NT2/D1 (cell line): Measurements from ENCODE around the gene PLCG2.
"Not testable (repeated sequence)": the region's sequence is repeated elsewhere in the genome, so short reads cannot be mapped to it uniquely, and the experiment has no call there.

Source experiments
- DNase-seq: peaks from one replicate; pipeline ENCODE4 v3.0.0-alpha.2; 2011; ENCODE audit warnings: low read depth, low spot score
- H3K27me3 ChIP-seq: 2 replicates; pipeline ENCODE4 v1.6.0; 2011; ENCODE audit warnings: mild to moderate bottlenecking; ENCODE audit not compliant: insufficient read length, insufficient read depth
- H3K36me3 ChIP-seq: 2 replicates; pipeline ENCODE4 v1.6.1; 2011; ENCODE audit warnings: mild to moderate bottlenecking, low read length, mixed read lengths; ENCODE audit not compliant: insufficient read depth, insufficient read length
- H3K4me1 ChIP-seq: 2 replicates; pipeline ENCODE4 v1.5.1; 2011; ENCODE audit not compliant: insufficient read depth, insufficient read length
- H3K4me3 ChIP-seq: 2 replicates; pipeline ENCODE4 v1.5.1; 2011; ENCODE audit warnings: low read depth; ENCODE audit not compliant: insufficient read length
- H3K9ac ChIP-seq: 2 replicates; pipeline ENCODE4 v1.6.0; 2011; ENCODE audit warnings: low read depth; ENCODE audit not compliant: insufficient read length
- H3K9me3 ChIP-seq: 2 replicates; pipeline ENCODE4 v1.5.1; 2011; ENCODE audit warnings: mild to moderate bottlenecking, low read length; ENCODE audit not compliant: insufficient read depth
- SUZ12 ChIP-seq: IDR thresholded peaks from 2 replicates; pipeline ENCODE4 v1.6.1; 2011; ENCODE audit not compliant: insufficient read length, insufficient read depth; ENCODE audit errors: extremely low read depth
- YY1 ChIP-seq: IDR thresholded peaks from 2 replicates; pipeline ENCODE4 v1.6.1; 2011; ENCODE audit not compliant: insufficient read length, insufficient read depth
- ZNF274 ChIP-seq: IDR thresholded peaks from 2 replicates; pipeline ENCODE4 v1.6.1; 2011; ENCODE audit warnings: mild to moderate bottlenecking, low read depth, low read length

PLCG2 gene

GRCh38 chr16:81997738-81998137 lies 218.6 kb downstream of the PLCG2 start:
- DNase-seq, result no peak
- no peak overlapping the region for H3K4me3 ChIP-seq

GRCh38 chr16:82002831-82003230 lies 223.7 kb downstream of the PLCG2 start:
- DNase-seq, result no peak
- Histone ChIP-seq H3K36me3 (no peaks in the 10 kb centered on the region), H3K9me3 (peaks cover 8% of the 10 kb centered on the region; the same call in 1 of the 2 replicates)

More at GRCh38 chr16:81997738-81998137, 218.6 kb downstream of the PLCG2 start:
- Histone ChIP-seq H3K9ac (no peak overlapping the region), H3K36me3 (no peaks in the 10 kb centered on the region), H3K27me3 (no peaks in the 10 kb centered on the region), H3K9me3 (no peaks in the 10 kb centered on the region), H3K4me1 (no peaks in the 10 kb centered on the region)
- TF ChIP-seq ZNF274, result no peak
- no peak for TF ChIP-seq YY1
- no peak for TF ChIP-seq SUZ12

GRCh38 chr16:82004601-82005000 lies 225.5 kb downstream of the PLCG2 start:
- Histone ChIP-seq H3K27me3 (no peaks in the 10 kb centered on the region), H3K9ac (no peak overlapping the region), H3K4me1 (no peaks in the 10 kb centered on the region), H3K9me3 (peaks cover 25% of the 10 kb centered on the region), H3K4me3 (no peak overlapping the region), H3K36me3 (no peaks in the 10 kb centered on the region)
- TF ChIP-seq SUZ12 (no peak), YY1 (no peak), ZNF274 (no peak)
- DNase-seq, result no peak

More at GRCh38 chr16:82002831-82003230, 223.7 kb downstream of the PLCG2 start:
- TF ChIP-seq SUZ12, result no peak
- TF ChIP-seq YY1, result no peak
- TF ChIP-seq ZNF274, result no peak
- no peaks in the 10 kb centered on the region for H3K4me1 ChIP-seq
- no peaks in the 10 kb centered on the region for H3K27me3 ChIP-seq
- no peak overlapping the region for H3K4me3 ChIP-seq
- H3K9ac ChIP-seq, result no peak overlapping the region

GRCh38 chr16:82005027-82005830 lies 226.1 kb downstream of the PLCG2 start:
- TF ChIP-seq ZNF274 (no peak), YY1 (no peak), SUZ12 (no peak)
- H3K27me3 ChIP-seq, result no peaks in the 10 kb centered on the region
- H3K36me3 ChIP-seq, result no peaks in the 10 kb centered on the region
- no peak for DNase-seq
- H3K4me3 ChIP-seq, result no peak overlapping the region
- no peaks in the 10 kb centered on the region for H3K4me1 ChIP-seq
- no peak overlapping the region for H3K9ac ChIP-seq
- H3K9me3 ChIP-seq, result peaks cover 32% of the 10 kb centered on the region

GRCh38 chr16:82006036-82006435 lies 226.9 kb downstream of the PLCG2 start:
- TF ChIP-seq YY1 (no peak), SUZ12 (no peak), ZNF274 (no peak)
- no peaks in the 10 kb centered on the region for H3K4me1 ChIP-seq
- no peak for DNase-seq
- H3K9me3 ChIP-seq, result peaks cover 35% of the 10 kb centered on the region
- no peaks in the 10 kb centered on the region for H3K36me3 ChIP-seq
- no peaks in the 10 kb centered on the region for H3K27me3 ChIP-seq
- no peak overlapping the region for H3K4me3 ChIP-seq
- no peak overlapping the region for H3K9ac ChIP-seq

- H3K27me3 ChIP-seq, result no peaks in the 10 kb centered on the region
- no peak for DNase-seq
Measured at GRCh38 chr16:82007189-82007588, 228.1 kb downstream of the PLCG2 start.

GRCh38 chr16:82008957-82009592 lies 230.0 kb downstream of the PLCG2 start:
- H3K9ac ChIP-seq, result no peak overlapping the region
- no peaks in the 10 kb centered on the region for H3K36me3 ChIP-seq
- DNase-seq, result no peak
- TF ChIP-seq ZNF274 (no peak), SUZ12 (no peak), YY1 (no peak)
- no peaks in the 10 kb centered on the region for H3K4me1 ChIP-seq
- H3K27me3 ChIP-seq, result no peaks in the 10 kb centered on the region
- H3K9me3 ChIP-seq, result peaks cover 35% of the 10 kb centered on the region
- no peak overlapping the region for H3K4me3 ChIP-seq

More at GRCh38 chr16:82007189-82007588, 228.1 kb downstream of the PLCG2 start:
- peaks cover 35% of the 10 kb centered on the region for H3K9me3 ChIP-seq
- H3K9ac ChIP-seq, result no peak overlapping the region
- H3K36me3 ChIP-seq, result no peaks in the 10 kb centered on the region
- no peak overlapping the region for H3K4me3 ChIP-seq
- H3K4me1 ChIP-seq, result no peaks in the 10 kb centered on the region
- TF ChIP-seq ZNF274, result no peak
- TF ChIP-seq SUZ12, result no peak
- no peak for TF ChIP-seq YY1

- DNase-seq, H3K27me3 ChIP-seq, H3K4me3 ChIP-seq, H3K4me1 ChIP-seq, H3K36me3 ChIP-seq, H3K9ac ChIP-seq: not testable (repeated sequence)
- H3K9me3 ChIP-seq, result peaks cover 39% of the 10 kb centered on the region
Measured at GRCh38 chr16:82009789-82010188, 230.7 kb downstream of the PLCG2 start.
